Endothelial cell (in vitro differentiated cells): ENCODE data around the gene CROCC. TPM values are rescaled to one million over a fixed set of nuclear protein-coding genes. Genes with fewer than 3 reads are reported as not detected.

Experiments
- DNase-seq: peaks from one replicate; pipeline ENCODE4 v3.0.0; 2021; ENCODE audit warnings: low spot score
- H3K27ac Mint-ChIP-seq: one replicate; pipeline ENCODE4 v1.8.0; 2021; ENCODE audit warnings: mixed read lengths, inconsistent platforms; ENCODE audit not compliant: unreplicated experiment
- H3K27me3 Mint-ChIP-seq: one replicate; pipeline ENCODE4 v1.8.0; 2021; ENCODE audit warnings: mild to moderate bottlenecking, moderate library complexity, mixed read lengths, inconsistent platforms; ENCODE audit not compliant: unreplicated experiment
- H3K36me3 Mint-ChIP-seq: one replicate; pipeline ENCODE4 v1.8.0; 2021; ENCODE audit warnings: mild to moderate bottlenecking, low read depth, mixed read lengths, inconsistent platforms; ENCODE audit not compliant: unreplicated experiment
- H3K4me1 Mint-ChIP-seq: one replicate; pipeline ENCODE4 v1.8.0; 2021; ENCODE audit warnings: mild to moderate bottlenecking, mixed read lengths, inconsistent platforms; ENCODE audit not compliant: unreplicated experiment
- H3K4me3 Mint-ChIP-seq: one replicate; pipeline ENCODE4 v1.8.0; 2021; ENCODE audit warnings: mild to moderate bottlenecking, mixed read lengths, inconsistent platforms; ENCODE audit not compliant: unreplicated experiment
- H3K9me3 Mint-ChIP-seq: one replicate; pipeline ENCODE4 v1.8.0; 2021; ENCODE audit warnings: mixed read lengths, inconsistent platforms; ENCODE audit not compliant: unreplicated experiment
- CTCF ChIP-seq: fragments of 200-600 bp; sonication (generic); IDR thresholded peaks from one replicate; pipeline ENCODE4 v1.5.0; 2021; ENCODE audit warnings: antibody characterized with exemption; ENCODE audit not compliant: unreplicated experiment
- total RNA-seq: library from RNA; stranded (reverse); fragmentation: NEBNext Ultra II Directional; extraction: Animal tissue kit (Norgen Biotek cat#: 25700); gene quantifications from one replicate; pipeline ENCODE4 v1.2.1, GENCODE V29; 2021; ENCODE audit not compliant: unreplicated experiment

The CROCC gene
- total RNA-seq, 1 donor from 2014 or later, result 38.9 TPM

GRCh38 chr1:16978567-16979474 lies 57.1 kb downstream of the CROCC start:
- H3K36me3 Mint-ChIP-seq, result peaks cover 9% of the 10 kb centered on the region
- H3K27me3 Mint-ChIP-seq, result peaks cover 13% of the 10 kb centered on the region
- DNase-seq, result no peak
- TF ChIP-seq CTCF, result no peak
- no peak overlapping the region for H3K27ac Mint-ChIP-seq
- H3K4me3 Mint-ChIP-seq, result peak overlapping the region; percentile 85
- H3K4me1 Mint-ChIP-seq, result peaks cover 17% of the 10 kb centered on the region
- no peaks in the 10 kb centered on the region for H3K9me3 Mint-ChIP-seq

GRCh38 chr1:16979475-16980327 lies 58.0 kb downstream of the CROCC start:
- H3K36me3 Mint-ChIP-seq, result peaks cover 9% of the 10 kb centered on the region
- peak overlapping the region; percentile 86 for H3K4me3 Mint-ChIP-seq
- peak; percentile 47 for DNase-seq
- H3K4me1 Mint-ChIP-seq, result peaks cover 21% of the 10 kb centered on the region
- H3K27ac Mint-ChIP-seq, result peak overlapping the region; percentile 24
- no peak for TF ChIP-seq CTCF
- H3K9me3 Mint-ChIP-seq, result no peaks in the 10 kb centered on the region
- peaks cover 13% of the 10 kb centered on the region for H3K27me3 Mint-ChIP-seq

GRCh38 chr1:16980473-16981268 lies 58.9 kb downstream of the CROCC start, which contains the start of gene MFAP2:
Gene MFAP2, minus strand, starts transcription at chr1:16980620. Its CDS starts 2,347 bp downstream, at chr1:16978273.
- H3K4me3 Mint-ChIP-seq, result peak within 1 kb of the TSS; percentile 88
- H3K36me3 Mint-ChIP-seq, result peaks cover 8% of the 10 kb centered on the region
- no peaks in the 10 kb centered on the region for H3K9me3 Mint-ChIP-seq
- no peak for TF ChIP-seq CTCF
- peak; percentile 47 for DNase-seq
- peak within 1 kb of the TSS; percentile 24 for H3K27ac Mint-ChIP-seq
- H3K27me3 Mint-ChIP-seq, result peaks cover 14% of the 10 kb centered on the region
- H3K4me1 Mint-ChIP-seq, result peaks cover 21% of the 10 kb centered on the region

- Mint-ChIP-seq H3K27me3 (peaks cover 16% of the 10 kb centered on the region), H3K9me3 (no peaks in the 10 kb centered on the region), H3K27ac (peak overlapping the region; percentile 4), H3K4me3 (peak overlapping the region; percentile 88), H3K4me1 (peaks cover 19% of the 10 kb centered on the region), H3K36me3 (peaks cover 5% of the 10 kb centered on the region)
- no peak for DNase-seq
- no peak for TF ChIP-seq CTCF
Observed at GRCh38 chr1:16981269-16981849, 59.6 kb downstream of the CROCC start.
